H9 (cell line): ENCODE data around the gene CDADC1. TPM values are rescaled to one million over a fixed set of nuclear protein-coding genes. Genes with fewer than 3 reads are reported as not detected.
A peak's percentile ranks its signal among the peaks of the same experiment; 100 is the strongest.

Experiments used
- DNase-seq: peaks from one replicate; pipeline ENCODE4 v3.0.0-alpha.2; 2017
- H2AFZ ChIP-seq: one replicate; pipeline ENCODE4 v1.6.1; 2013; ENCODE audit warnings: mild to moderate bottlenecking, low read length, control low read depth, moderate library complexity
- H2AK5ac ChIP-seq: 2 replicates; pipeline ENCODE4 v1.6.1; 2013; ENCODE audit warnings: low read length, control low read depth, mixed read lengths; ENCODE audit not compliant: insufficient read length
- H2BK120ac ChIP-seq: one replicate; pipeline ENCODE4 v1.6.1; 2013; ENCODE audit warnings: low read depth, mild to moderate bottlenecking, low read length, control low read depth, inconsistent platforms; ENCODE audit not compliant: poor library complexity, severe bottlenecking
- H2BK12ac ChIP-seq: 2 replicates; pipeline ENCODE4 v1.6.1; 2013; ENCODE audit warnings: low read length, control low read depth, mixed read lengths, low read depth; ENCODE audit not compliant: insufficient read length
- H2BK15ac ChIP-seq: 2 replicates; pipeline ENCODE4 v1.6.1; 2013; ENCODE audit warnings: low read depth, low read length, control low read depth
- H2BK20ac ChIP-seq: one replicate; pipeline ENCODE4 v1.6.1; 2013; ENCODE audit warnings: low read depth, mild to moderate bottlenecking, low read length, control low read depth, inconsistent platforms; ENCODE audit not compliant: poor library complexity, severe bottlenecking
- H2BK5ac ChIP-seq: 2 replicates; pipeline ENCODE4 v1.6.1; 2013; ENCODE audit warnings: low read length, control low read depth, mixed read lengths; ENCODE audit not compliant: insufficient read length
- H3K14ac ChIP-seq: 2 replicates; pipeline ENCODE4 v1.6.1; 2013; ENCODE audit warnings: low read length, control low read depth; ENCODE audit not compliant: insufficient read depth
- H3K18ac ChIP-seq: 2 replicates; pipeline ENCODE4 v1.6.1; 2013; ENCODE audit warnings: low read depth, mild to moderate bottlenecking, mixed read lengths, low read length, control low read depth; ENCODE audit not compliant: insufficient read length
- H3K23ac ChIP-seq: 2 replicates; pipeline ENCODE4 v1.6.1; 2013; ENCODE audit warnings: low read length, control low read depth, mixed read lengths, low read depth; ENCODE audit not compliant: insufficient read length
- H3K23me2 ChIP-seq: 2 replicates; pipeline ENCODE4 v1.6.1; 2013; ENCODE audit warnings: low read depth, mild to moderate bottlenecking, mixed read lengths, low read length, control low read depth; ENCODE audit not compliant: insufficient read length, poor library complexity, severe bottlenecking
- H3K27ac ChIP-seq: 2 replicates; pipeline ENCODE4 v1.5.1; 2013; ENCODE audit warnings: low read length, control low read depth, mixed read lengths, low read depth; ENCODE audit not compliant: insufficient read length
- H3K27me3 ChIP-seq: 2 replicates; pipeline ENCODE4 v1.6.1; 2013; ENCODE audit warnings: low read length, control low read depth, inconsistent platforms; ENCODE audit not compliant: insufficient read depth
- H3K4ac ChIP-seq: 2 replicates; pipeline ENCODE4 v1.6.1; 2013; ENCODE audit warnings: low read depth, mild to moderate bottlenecking, control low read depth, inconsistent platforms, low read length, moderate library complexity
- H3K4me1 ChIP-seq: 2 replicates; pipeline ENCODE4 v1.6.1; 2013; ENCODE audit warnings: low read length, control low read depth, inconsistent platforms; ENCODE audit not compliant: insufficient read depth
- H3K4me2 ChIP-seq: 2 replicates; pipeline ENCODE4 v1.6.1; 2013; ENCODE audit warnings: low read length, control low read depth, mixed read lengths; ENCODE audit not compliant: insufficient read length, insufficient read depth
- H3K56ac ChIP-seq: 2 replicates; pipeline ENCODE4 v1.6.1; 2013; ENCODE audit warnings: low read depth, mild to moderate bottlenecking, mixed read lengths, low read length, control low read depth; ENCODE audit not compliant: insufficient read length
- H3K79me1 ChIP-seq: 2 replicates; pipeline ENCODE4 v1.6.1; 2013; ENCODE audit warnings: low read depth, mild to moderate bottlenecking, moderate library complexity, low read length, control low read depth, inconsistent platforms; ENCODE audit not compliant: insufficient read depth, poor library complexity, severe bottlenecking
- H3K79me2 ChIP-seq: 2 replicates; pipeline ENCODE4 v1.6.1; 2013; ENCODE audit warnings: low read length, control low read depth, inconsistent platforms; ENCODE audit not compliant: insufficient read depth
- H3K9ac ChIP-seq: 2 replicates; pipeline ENCODE4 v1.6.1; 2013; ENCODE audit warnings: low read length, control low read depth, mixed read lengths; ENCODE audit not compliant: insufficient read length; ENCODE audit errors: extremely low read depth
- H3K9me3 ChIP-seq: one replicate; pipeline ENCODE4 v1.6.1; 2013; ENCODE audit warnings: low read depth, low read length, inconsistent platforms; ENCODE audit not compliant: control insufficient read depth
- H3T11ph ChIP-seq: one replicate; pipeline ENCODE4 v1.6.1; 2013; ENCODE audit warnings: mild to moderate bottlenecking, low read length, control low read depth, inconsistent platforms
- H4K20me1 ChIP-seq: one replicate; pipeline ENCODE4 v1.6.1; 2013; ENCODE audit not compliant: control insufficient read depth, insufficient read length, insufficient read depth
- H4K5ac ChIP-seq: 2 replicates; pipeline ENCODE4 v1.6.1; 2013; ENCODE audit warnings: low read depth, mild to moderate bottlenecking, mixed read lengths, low read length, control low read depth; ENCODE audit not compliant: insufficient read length
- H4K8ac ChIP-seq: replicated peaks from 2 replicates; pipeline ENCODE4 v1.6.1; 2013; ENCODE audit warnings: low read length, control low read depth, mixed read lengths, low read depth; ENCODE audit not compliant: insufficient read length
- H4K91ac ChIP-seq: 2 replicates; pipeline ENCODE4 v1.6.1; 2013; ENCODE audit warnings: low read depth, mild to moderate bottlenecking, moderate library complexity, mixed read lengths, low read length, control low read depth; ENCODE audit not compliant: insufficient read length
- H3K27ac Mint-ChIP-seq, 3 experiments: 2 replicates in 2 of 3; 3 replicates in 1 of 3; pipeline ENCODE4 v1.8.0; 2020 to 2021; ENCODE audit warnings: mixed read lengths in 3 of 3, mild to moderate bottlenecking in 1 of 3, moderate library complexity in 1 of 3
- H3K27me3 Mint-ChIP-seq: 2 replicates; pipeline ENCODE4 v1.8.0; 2021; ENCODE audit warnings: low read depth, mild to moderate bottlenecking, moderate library complexity, mixed read lengths
- H3K36me3 Mint-ChIP-seq, 3 experiments: 2 replicates in 2 of 3; 3 replicates in 1 of 3; pipeline ENCODE4 v1.8.0; 2020 to 2021; ENCODE audit warnings: low read depth in 3 of 3, mixed read lengths in 3 of 3; ENCODE audit not compliant: insufficient read depth in 1 of 3
- H3K4me1 Mint-ChIP-seq, 2 experiments: 2 replicates each; pipeline ENCODE4 v1.8.0; 2020; ENCODE audit warnings: mixed read lengths in 2 of 2
- H3K4me3 Mint-ChIP-seq, 2 experiments: 2 replicates in 1 of 2; 3 replicates in 1 of 2; pipeline ENCODE4 v1.8.0; 2020 to 2021; ENCODE audit warnings: mild to moderate bottlenecking in 2 of 2, mixed read lengths in 2 of 2, moderate library complexity in 1 of 2
- H3K9me3 Mint-ChIP-seq, 2 experiments: 2 replicates in 1 of 2; 3 replicates in 1 of 2; pipeline ENCODE4 v1.8.0; 2020; ENCODE audit warnings: mild to moderate bottlenecking in 2 of 2, mixed read lengths in 2 of 2, moderate library complexity in 1 of 2
- CTCF ChIP-seq: fragments of 200-600 bp; sonication (generic); conservative IDR thresholded peaks from 3 replicates; pipeline ENCODE4 v1.8.0; 2021; ENCODE audit warnings: antibody characterized with exemption, mild to moderate bottlenecking
- WGBS: extraction: QIAGEN DNeasy Blood & Tissue Kit; methylation state at CpG from one replicate; pipeline ENCODE4 v1.1.7; 2013; ENCODE audit warnings: missing lambda C conversion rate, low lambda C conversion rate, mixed read lengths; ENCODE audit not compliant: insufficient read length; ENCODE audit errors: extremely low coverage; 5-methylcytosine and 5-hydroxymethylcytosine counted together
- total RNA-seq: library from RNA; stranded (reverse); gene quantifications from 2 replicates; pipeline ENCODE4 v1.2.1, GENCODE V29; 2021

The CDADC1 gene
- total RNA-seq, 1 experiment from 2014 or later, result 4.9 TPM

- no CpG with 5 or more reads among the region's 7 CpGs for WGBS
- no peaks in the 10 kb centered on the region for H3K23me2 ChIP-seq
- H2BK120ac ChIP-seq, result no peak overlapping the region
- peaks cover 14 to 40% of the 10 kb centered on the region in 2 experiments for H3K4me1 Mint-ChIP-seq
- no peak overlapping the region for H3K4me2 ChIP-seq
- H3K4me3 Mint-ChIP-seq, result no peak overlapping the region; a peak in 1 of 5 replicates
- no peak overlapping the region for H3T11ph ChIP-seq
- H3K18ac ChIP-seq, result no peak overlapping the region
- H2AK5ac ChIP-seq, result no peak overlapping the region
- H3K27ac Mint-ChIP-seq, result peak overlapping the region in 1 of 3 experiments; percentile 66; a peak in 2 of 7 replicates
- H4K91ac ChIP-seq, result no peak overlapping the region
- no peak for TF ChIP-seq CTCF
- H3K4ac ChIP-seq, result no peak overlapping the region
- H2BK15ac ChIP-seq, result no peak overlapping the region
- no peak overlapping the region for H3K14ac ChIP-seq
- no peak overlapping the region for H2BK12ac ChIP-seq
- no peak for DNase-seq
- H3K27ac ChIP-seq, result no peak overlapping the region
- no peaks in the 10 kb centered on the region for H4K20me1 ChIP-seq
- H3K9me3 ChIP-seq, result no peaks in the 10 kb centered on the region
- no peak overlapping the region for H2BK5ac ChIP-seq
- no peak overlapping the region for H3K23ac ChIP-seq
- H3K79me1 ChIP-seq, result no peaks in the 10 kb centered on the region
- H3K79me2 ChIP-seq, result no peaks in the 10 kb centered on the region
- H4K8ac ChIP-seq, result no peak overlapping the region
- no peak overlapping the region for H2BK20ac ChIP-seq
- H3K27me3 ChIP-seq, result no peaks in the 10 kb centered on the region; the same call in 1 of the 2 replicates
- no peak overlapping the region for H3K56ac ChIP-seq
- H3K9ac ChIP-seq, result no peak overlapping the region
- no peaks in the 10 kb centered on the region for H3K27me3 Mint-ChIP-seq
- H3K9me3 Mint-ChIP-seq, result no peaks in the 10 kb centered on the region
- H3K4me1 ChIP-seq, result no peaks in the 10 kb centered on the region; the same call in 1 of the 2 replicates
- H2AFZ ChIP-seq, result no peak overlapping the region
- no peak overlapping the region for H4K5ac ChIP-seq
- no peaks in the 10 kb centered on the region for H3K36me3 Mint-ChIP-seq
These were observed 54.5 kb downstream of the CDADC1 start for GRCh38 chr13:49302222-49302621.
